Osteoblast (primary cell): ENCODE results near the gene FBP1. TPM values are rescaled to one million over a fixed set of nuclear protein-coding genes. Genes with fewer than 3 reads are reported as not detected.
A peak's percentile ranks its signal among the peaks of the same experiment; 100 is the strongest.

ENCODE experiments used
- DNase-seq: peaks from one replicate; pipeline ENCODE4 v3.0.0; 2011; ENCODE audit warnings: low spot score, mixed read lengths; ENCODE audit not compliant: insufficient read length; ENCODE audit errors: missing footprints
- H2AFZ ChIP-seq: 2 replicates; pipeline ENCODE4 v1.6.0; 2011; ENCODE audit warnings: mild to moderate bottlenecking, low read length
- H3K27ac ChIP-seq: 2 replicates; pipeline ENCODE4 v1.5.1; 2011; ENCODE audit warnings: mild to moderate bottlenecking, low read depth, low read length, moderate library complexity
- H3K27me3 ChIP-seq: 2 replicates; pipeline ENCODE4 v1.6.0; 2012; ENCODE audit warnings: mild to moderate bottlenecking, control low read depth, inconsistent platforms, low read length, moderate library complexity; ENCODE audit not compliant: insufficient read depth
- H3K36me3 ChIP-seq: 2 replicates; pipeline ENCODE4 v1.5.1; 2011; ENCODE audit warnings: mild to moderate bottlenecking, low read length, control low read depth, moderate library complexity; ENCODE audit not compliant: insufficient read depth
- H3K4me1 ChIP-seq: 2 replicates; pipeline ENCODE4 v1.5.1; 2011; ENCODE audit warnings: mild to moderate bottlenecking, low read length, control low read depth, moderate library complexity; ENCODE audit not compliant: insufficient read depth
- H3K4me2 ChIP-seq: 2 replicates; pipeline ENCODE4 v1.6.0; 2011; ENCODE audit warnings: mild to moderate bottlenecking, low read length; ENCODE audit not compliant: insufficient read depth
- H3K4me3 ChIP-seq: fragments of 200-600 bp; sonication (generic); 3 replicates; pipeline ENCODE4 v1.5.1; 2012; ENCODE audit warnings: mild to moderate bottlenecking, low read length, inconsistent platforms; ENCODE audit not compliant: insufficient read depth
- H3K79me2 ChIP-seq: 2 replicates; pipeline ENCODE4 v1.6.0; 2012; ENCODE audit warnings: mild to moderate bottlenecking, low read length, control low read depth, inconsistent platforms; ENCODE audit not compliant: insufficient read depth
- H3K9me3 ChIP-seq: 2 replicates; pipeline ENCODE4 v1.5.1; 2011; ENCODE audit warnings: low read depth, low read length, control low read depth
- H4K20me1 ChIP-seq: 2 replicates; pipeline ENCODE4 v1.6.0; 2012; ENCODE audit warnings: mild to moderate bottlenecking, low read length, control low read depth; ENCODE audit not compliant: insufficient read depth
- total RNA-seq: library from RNA; depleted of rRNA; stranded (reverse); fragments of >200 nt; gene quantifications from 2 replicates; pipeline ENCODE4 v1.2.3, GENCODE V29; 2012
- TF ChIP-seq, protein P1 (sequence below): IDR thresholded peaks from 2 replicates; pipeline ENCODE4 v1.5.1; 2011; ENCODE audit warnings: mild to moderate bottlenecking, low read depth, low read length, moderate library complexity; ENCODE audit errors: extremely low read depth

Gene FBP1
- total RNA-seq, 1 donor = 0.72 TPM

DNA sequence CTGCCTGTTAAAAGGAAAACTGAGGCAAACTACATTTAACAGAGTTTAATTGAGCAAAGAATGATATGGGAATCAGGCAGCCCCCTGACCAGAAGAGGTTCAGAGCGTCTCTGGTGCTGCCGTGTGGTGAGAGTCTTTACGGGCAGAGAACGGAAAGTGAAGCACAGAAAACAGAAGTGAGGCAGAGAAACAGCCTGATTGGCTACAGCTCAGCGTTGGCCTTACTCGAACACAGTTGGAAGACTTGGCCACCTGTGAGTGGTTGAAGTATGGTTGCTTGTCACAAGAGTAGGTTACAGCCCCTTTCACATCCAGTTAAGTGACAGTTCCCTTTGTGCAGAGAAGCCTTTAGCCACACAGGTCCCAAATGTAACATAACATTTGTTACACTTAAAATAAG, 16.9 kb upstream of the FBP1 start:
- no peaks in the 10 kb centered on the region for H3K4me1 ChIP-seq
- peak overlapping the region; percentile 20 for H3K27ac ChIP-seq
- no peaks in the 10 kb centered on the region for H3K9me3 ChIP-seq
- peak overlapping the region; percentile 92 for H3K4me2 ChIP-seq
- H4K20me1 ChIP-seq = no peaks in the 10 kb centered on the region
- H3K79me2 ChIP-seq = no peaks in the 10 kb centered on the region
- H2AFZ ChIP-seq = peak overlapping the region; percentile 85
- H3K4me3 ChIP-seq = peak overlapping the region; percentile 68
- DNase-seq = no peak
- no peaks in the 10 kb centered on the region for H3K36me3 ChIP-seq
- H3K27me3 ChIP-seq = no peaks in the 10 kb centered on the region
- TF ChIP-seq, protein P1, sequence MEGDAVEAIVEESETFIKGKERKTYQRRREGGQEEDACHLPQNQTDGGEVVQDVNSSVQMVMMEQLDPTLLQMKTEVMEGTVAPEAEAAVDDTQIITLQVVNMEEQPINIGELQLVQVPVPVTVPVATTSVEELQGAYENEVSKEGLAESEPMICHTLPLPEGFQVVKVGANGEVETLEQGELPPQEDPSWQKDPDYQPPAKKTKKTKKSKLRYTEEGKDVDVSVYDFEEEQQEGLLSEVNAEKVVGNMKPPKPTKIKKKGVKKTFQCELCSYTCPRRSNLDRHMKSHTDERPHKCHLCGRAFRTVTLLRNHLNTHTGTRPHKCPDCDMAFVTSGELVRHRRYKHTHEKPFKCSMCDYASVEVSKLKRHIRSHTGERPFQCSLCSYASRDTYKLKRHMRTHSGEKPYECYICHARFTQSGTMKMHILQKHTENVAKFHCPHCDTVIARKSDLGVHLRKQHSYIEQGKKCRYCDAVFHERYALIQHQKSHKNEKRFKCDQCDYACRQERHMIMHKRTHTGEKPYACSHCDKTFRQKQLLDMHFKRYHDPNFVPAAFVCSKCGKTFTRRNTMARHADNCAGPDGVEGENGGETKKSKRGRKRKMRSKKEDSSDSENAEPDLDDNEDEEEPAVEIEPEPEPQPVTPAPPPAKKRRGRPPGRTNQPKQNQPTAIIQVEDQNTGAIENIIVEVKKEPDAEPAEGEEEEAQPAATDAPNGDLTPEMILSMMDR = no peak

DNA sequence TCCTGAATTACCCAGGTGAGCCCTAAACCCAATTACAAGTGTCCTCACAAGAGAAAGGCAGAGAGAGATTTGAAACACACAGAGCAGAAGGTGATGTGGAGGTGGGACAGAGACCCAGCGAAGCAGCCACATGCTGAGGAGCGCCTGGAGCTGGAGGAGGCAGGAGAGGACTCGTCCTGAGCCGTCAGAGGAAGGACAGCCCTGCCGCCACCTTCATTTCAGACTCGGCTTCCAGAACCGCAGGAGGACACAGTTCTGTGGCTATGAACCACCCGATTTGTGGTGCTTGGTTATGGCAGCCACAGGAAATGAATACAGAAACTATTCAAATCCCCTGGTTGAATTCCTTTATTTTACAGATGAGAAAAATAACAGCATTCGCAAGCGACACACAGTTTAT, 16.4 kb upstream of the FBP1 start:
- Histone ChIP-seq H3K27ac (peak overlapping the region; percentile 20), H3K9me3 (no peaks in the 10 kb centered on the region), H2AFZ (peak overlapping the region; percentile 85), H3K79me2 (no peaks in the 10 kb centered on the region), H3K27me3 (no peaks in the 10 kb centered on the region), H3K4me3 (peak overlapping the region; percentile 68), H3K36me3 (no peaks in the 10 kb centered on the region), H3K4me1 (no peaks in the 10 kb centered on the region), H3K4me2 (peak overlapping the region; percentile 92), H4K20me1 (no peaks in the 10 kb centered on the region)
- TF ChIP-seq, protein P1 = no peak
- no peak for DNase-seq

DNA sequence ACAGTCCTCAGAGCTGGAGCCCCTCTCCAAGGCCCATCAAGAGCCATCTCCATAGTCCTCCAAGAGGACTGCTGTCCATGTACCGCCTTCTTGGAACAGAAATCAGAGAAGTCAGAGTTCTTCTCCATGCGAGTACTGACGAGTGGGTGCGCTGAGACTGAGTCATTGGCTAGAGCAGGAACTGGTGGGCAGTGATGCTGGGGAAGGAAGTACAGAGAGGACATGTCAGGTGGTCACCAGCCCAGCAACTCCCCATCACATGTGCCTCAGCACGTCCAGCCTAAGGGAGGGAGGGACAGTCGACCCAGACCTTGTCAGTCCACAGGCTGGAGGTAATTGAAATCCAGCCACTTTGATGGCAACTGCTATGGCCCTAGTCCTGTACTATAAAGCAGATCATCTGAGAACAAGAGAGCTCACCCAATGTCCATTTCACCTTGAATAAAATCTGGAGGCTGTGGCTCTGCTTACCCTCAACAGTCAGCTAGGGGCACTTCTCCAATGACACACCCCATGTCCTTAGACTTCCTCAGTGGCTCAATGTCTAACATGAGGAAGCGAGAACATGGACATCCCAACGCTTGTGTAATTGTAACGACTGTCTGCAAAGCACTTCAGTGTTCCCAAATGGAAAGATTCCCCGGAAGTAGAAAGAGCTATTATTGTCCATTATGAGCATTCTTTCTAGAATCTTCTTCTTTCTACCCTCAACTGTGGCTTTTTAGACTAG, 15.0 kb upstream of the FBP1 start:
- Histone ChIP-seq H3K4me3 (no peak overlapping the region), H3K4me1 (peaks cover 3% of the 10 kb centered on the region), H3K36me3 (no peaks in the 10 kb centered on the region), H4K20me1 (no peaks in the 10 kb centered on the region), H3K9me3 (no peaks in the 10 kb centered on the region), H3K79me2 (no peaks in the 10 kb centered on the region), H2AFZ (no peak overlapping the region), H3K27me3 (no peaks in the 10 kb centered on the region), H3K27ac (no peak overlapping the region), H3K4me2 (no peak overlapping the region)
- TF ChIP-seq, protein P1 = no peak
- DNase-seq = no peak

DNA sequence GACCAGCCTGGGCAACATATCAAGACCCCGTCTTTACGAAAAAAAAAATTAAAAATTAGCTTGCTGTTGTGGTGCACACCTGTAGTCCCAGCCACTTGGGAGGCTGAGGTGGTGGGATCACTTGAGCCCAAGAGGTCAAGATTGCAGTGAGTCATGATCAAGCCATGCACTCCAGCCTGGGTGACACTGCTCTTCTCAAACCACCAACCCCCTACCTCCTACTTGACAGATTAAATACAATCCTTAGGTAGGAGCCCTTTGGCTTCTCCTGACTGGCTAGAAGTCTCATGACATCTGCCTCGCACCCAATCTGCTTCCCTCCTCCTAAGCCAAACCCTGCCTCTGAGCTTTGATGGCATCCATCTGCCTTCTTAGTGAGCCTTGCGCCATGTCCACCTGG, 11.6 kb upstream of the FBP1 start:
- TF ChIP-seq, protein P1 = no peak
- Histone ChIP-seq H3K27me3 (no peaks in the 10 kb centered on the region), H3K27ac (no peak overlapping the region), H4K20me1 (no peaks in the 10 kb centered on the region), H3K4me3 (no peak overlapping the region), H3K4me2 (no peak overlapping the region), H3K36me3 (no peaks in the 10 kb centered on the region), H3K79me2 (no peaks in the 10 kb centered on the region), H3K4me1 (peaks cover 10% of the 10 kb centered on the region), H3K9me3 (no peaks in the 10 kb centered on the region), H2AFZ (no peak overlapping the region)
- no peak for DNase-seq
